ENCODE data around the gene GRIK3.

DNA sequence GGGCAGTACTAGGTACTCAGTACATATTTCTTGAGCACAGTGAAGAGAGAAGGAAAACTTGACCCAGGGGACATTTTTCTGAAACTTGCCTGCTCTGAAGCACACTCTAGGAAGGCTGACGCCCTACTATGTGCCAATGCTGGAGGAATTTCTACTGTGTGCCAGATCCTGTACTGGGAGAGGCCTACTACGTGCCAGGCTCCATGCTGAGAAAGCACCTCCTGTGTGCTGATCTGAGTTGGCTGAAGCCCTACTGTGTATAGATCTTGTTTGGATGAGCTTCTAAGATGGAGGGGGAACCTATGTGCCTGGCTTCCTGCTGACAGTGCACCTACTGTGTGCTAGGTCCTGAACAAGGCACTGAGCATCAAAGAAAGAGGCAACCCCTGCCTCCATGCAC is 86.2 kb downstream of the GRIK3 start:
- TF ChIP-seq, protein P1, sequence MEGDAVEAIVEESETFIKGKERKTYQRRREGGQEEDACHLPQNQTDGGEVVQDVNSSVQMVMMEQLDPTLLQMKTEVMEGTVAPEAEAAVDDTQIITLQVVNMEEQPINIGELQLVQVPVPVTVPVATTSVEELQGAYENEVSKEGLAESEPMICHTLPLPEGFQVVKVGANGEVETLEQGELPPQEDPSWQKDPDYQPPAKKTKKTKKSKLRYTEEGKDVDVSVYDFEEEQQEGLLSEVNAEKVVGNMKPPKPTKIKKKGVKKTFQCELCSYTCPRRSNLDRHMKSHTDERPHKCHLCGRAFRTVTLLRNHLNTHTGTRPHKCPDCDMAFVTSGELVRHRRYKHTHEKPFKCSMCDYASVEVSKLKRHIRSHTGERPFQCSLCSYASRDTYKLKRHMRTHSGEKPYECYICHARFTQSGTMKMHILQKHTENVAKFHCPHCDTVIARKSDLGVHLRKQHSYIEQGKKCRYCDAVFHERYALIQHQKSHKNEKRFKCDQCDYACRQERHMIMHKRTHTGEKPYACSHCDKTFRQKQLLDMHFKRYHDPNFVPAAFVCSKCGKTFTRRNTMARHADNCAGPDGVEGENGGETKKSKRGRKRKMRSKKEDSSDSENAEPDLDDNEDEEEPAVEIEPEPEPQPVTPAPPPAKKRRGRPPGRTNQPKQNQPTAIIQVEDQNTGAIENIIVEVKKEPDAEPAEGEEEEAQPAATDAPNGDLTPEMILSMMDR (conservative IDR thresholded peaks at IDR 0.05) = no peak
- no peak for TF ChIP-seq ZFX (IDR thresholded peaks at IDR 0.05)
